Liver (tissue), 9 donors: ENCODE measurements around the gene SIM2. TPM values are rescaled to one million over a fixed set of nuclear protein-coding genes. Genes with fewer than 3 reads are reported as not detected.
A peak's percentile ranks its signal among the peaks of the same experiment; 100 is the strongest.

Experiments
- DNase-seq: peaks from one replicate; pipeline ENCODE4 v3.0.0-alpha.2; 2017; ENCODE audit warnings: low spot score
- H3K27ac ChIP-seq, 2 donors: one replicate each; pipeline ENCODE4 v1.7.0; 2013; ENCODE audit warnings: inconsistent platforms in 2 of 2, low read length in 2 of 2, control low read depth in 1 of 2, low read depth in 1 of 2, mild to moderate bottlenecking in 1 of 2
- H3K27me3 ChIP-seq, 4 donors: one replicate each; pipeline versions ENCODE4 v1.6.1 to v1.7.0; 2013; ENCODE audit warnings: low read length in 3 of 4, inconsistent platforms in 1 of 4, mild to moderate bottlenecking in 1 of 4, moderate library complexity in 1 of 4; ENCODE audit not compliant: control insufficient read depth in 4 of 4, insufficient read depth in 4 of 4
- H3K36me3 ChIP-seq, 4 donors: one replicate each; pipeline versions ENCODE4 v1.6.1 to v1.7.0; 2013; ENCODE audit warnings: low read length in 3 of 4, mild to moderate bottlenecking in 3 of 4, low read depth in 1 of 4, moderate library complexity in 1 of 4; ENCODE audit not compliant: control insufficient read depth in 4 of 4, insufficient read depth in 3 of 4
- H3K4me1 ChIP-seq, 4 donors: one replicate each; pipeline versions ENCODE4 v1.6.1 to v1.7.0; 2013; ENCODE audit warnings: low read length in 3 of 4, mild to moderate bottlenecking in 3 of 4, moderate library complexity in 1 of 4; ENCODE audit not compliant: control insufficient read depth in 4 of 4, insufficient read depth in 4 of 4
- H3K4me3 ChIP-seq, 3 donors: one replicate each; pipeline versions ENCODE4 v1.6.1 to v1.7.0; 2013; ENCODE audit warnings: low read length in 3 of 3, control low read depth in 1 of 3, low read depth in 1 of 3, mild to moderate bottlenecking in 1 of 3
- H3K9ac ChIP-seq, 2 donors: one replicate each; pipeline ENCODE4 v1.7.0; 2013; ENCODE audit warnings: low read length in 2 of 2, mild to moderate bottlenecking in 2 of 2, moderate library complexity in 2 of 2, control low read depth in 1 of 2, low read depth in 1 of 2
- H3K9me3 ChIP-seq, 4 donors: one replicate each; pipeline versions ENCODE4 v1.6.1 to v1.7.0; 2013; ENCODE audit warnings: low read length in 3 of 4; ENCODE audit not compliant: control insufficient read depth in 4 of 4
- ATF3 ChIP-seq: IDR thresholded peaks from 2 replicates; pipeline ENCODE4 v1.6.1; 2016; ENCODE audit warnings: antibody characterized with exemption
- CTCF ChIP-seq: fragments of 150-350 bp; IDR thresholded peaks from 2 replicates; pipeline ENCODE4 v1.5.1; 2017; ENCODE audit warnings: improper control_type of control experiment, low read depth, low read length; ENCODE audit not compliant: missing input control
- FOXA1 ChIP-seq: IDR thresholded peaks from 2 replicates; pipeline ENCODE4 v1.6.1; 2016; ENCODE audit warnings: antibody characterized with exemption
- GABPA ChIP-seq, 2 donors: IDR thresholded peaks in 1 of 2; conservative IDR thresholded peaks in 1 of 2; 2 replicates each; pipeline ENCODE4 v1.6.1; 2016; ENCODE audit warnings: antibody characterized with exemption in 2 of 2, mild to moderate bottlenecking in 1 of 2, moderate library complexity in 1 of 2
- HNF4A ChIP-seq, 2 donors: conservative IDR thresholded peaks; 2 replicates each; pipeline ENCODE4 v1.6.1; 2016; ENCODE audit warnings: antibody characterized with exemption in 2 of 2, mild to moderate bottlenecking in 2 of 2
- HNF4G ChIP-seq: IDR thresholded peaks from 2 replicates; pipeline ENCODE4 v1.6.1; 2016; ENCODE audit warnings: antibody characterized with exemption
- JUND ChIP-seq, 2 donors: IDR thresholded peaks; 2 replicates each; pipeline ENCODE4 v1.6.1; 2016; ENCODE audit warnings: antibody characterized with exemption in 2 of 2
- MAX ChIP-seq: IDR thresholded peaks from 2 replicates; pipeline ENCODE4 v1.6.1; 2016; ENCODE audit warnings: antibody characterized with exemption
- NR2F2 ChIP-seq: IDR thresholded peaks from 2 replicates; pipeline ENCODE4 v1.6.1; 2016; ENCODE audit warnings: antibody characterized with exemption
- RAD21 ChIP-seq, 2 donors: IDR thresholded peaks; 2 replicates each; pipeline ENCODE4 v1.6.1; 2016; ENCODE audit warnings: antibody characterized with exemption in 2 of 2, mild to moderate bottlenecking in 2 of 2
- RXRA ChIP-seq, 2 donors: IDR thresholded peaks; 2 replicates each; pipeline ENCODE4 v1.6.1; 2017 to 2018; ENCODE audit warnings: antibody characterized with exemption in 2 of 2, mild to moderate bottlenecking in 1 of 2
- SP1 ChIP-seq: IDR thresholded peaks from 2 replicates; pipeline ENCODE4 v1.6.1; 2018; ENCODE audit warnings: antibody characterized with exemption, mild to moderate bottlenecking
- TAF1 ChIP-seq: conservative IDR thresholded peaks from 2 replicates; pipeline ENCODE4 v1.6.1; 2016; ENCODE audit warnings: antibody characterized with exemption, mild to moderate bottlenecking
- YY1 ChIP-seq: IDR thresholded peaks from 2 replicates; pipeline ENCODE4 v1.6.1; 2016; ENCODE audit warnings: antibody characterized with exemption, mild to moderate bottlenecking
- WGBS: extraction: QIAGEN DNeasy Blood & Tissue Kit; methylation state at CpG from one replicate; pipeline ENCODE4 v1.1.7; 2013; 5-methylcytosine and 5-hydroxymethylcytosine counted together
- polyA plus RNA-seq, 2 donors: library from polyadenylated mRNA; stranded (reverse) in 1 of 2; unstranded in 1 of 2; fragments of 200-250 nt in 1 of 2; fragments of >200 nt in 1 of 2; fragmentation: Nextera tagmentation in 1 of 2; extraction: Ambion mirVana in 1 of 2; gene quantifications; one replicate each; pipeline versions ENCODE4 v1.2.1 to v1.2.3, GENCODE V29; 2013 to 2015
- total RNA-seq, 2 donors: library from RNA; depleted of rRNA; stranded (reverse); fragments of >200 nt; gene quantifications; one replicate each; pipeline ENCODE4 v1.2.3, GENCODE V29; 2014
- TF ChIP-seq, protein P1 (sequence below): IDR thresholded peaks from 2 replicates; pipeline ENCODE4 v1.6.1; 2016; ENCODE audit warnings: antibody characterized with exemption, mild to moderate bottlenecking
- TF ChIP-seq, protein P2 (sequence below): IDR thresholded peaks from 2 replicates; pipeline ENCODE4 v1.6.1; 2016; ENCODE audit warnings: antibody characterized with exemption
- donor health status: healthy.
- donor health status: healthy.
- donor health status: healthy.
- donor health status: healthy.
- donor health status: healthy.

The SIM2 gene
- total and polyA plus RNA-seq, 4 donors, result 0.19 TPM; not detected in 3

- Histone ChIP-seq H3K4me1 (peaks cover 0 to 5% (median 4%) of the 10 kb centered on the region in 4 donors), H3K27me3 (no peaks in the 10 kb centered on the region), H3K9ac (no peak overlapping the region), H3K9me3 (no peaks in the 10 kb centered on the region), H3K36me3 (no peaks in the 10 kb centered on the region), H3K27ac (no peak overlapping the region), H3K4me3 (no peak overlapping the region)
- TF ChIP-seq HNF4A (conservative IDR thresholded peaks at IDR 0.05) (peak in 1 of 2 donors; percentile 62), FOXA1 (no peak)
- WGBS, result 58% methylated on average over 6 of the region's 6 CpGs
- DNase-seq, result no peak
These were observed 34.9 kb downstream of the SIM2 start for GRCh38 chr21:36733857-36734256.

DNA sequence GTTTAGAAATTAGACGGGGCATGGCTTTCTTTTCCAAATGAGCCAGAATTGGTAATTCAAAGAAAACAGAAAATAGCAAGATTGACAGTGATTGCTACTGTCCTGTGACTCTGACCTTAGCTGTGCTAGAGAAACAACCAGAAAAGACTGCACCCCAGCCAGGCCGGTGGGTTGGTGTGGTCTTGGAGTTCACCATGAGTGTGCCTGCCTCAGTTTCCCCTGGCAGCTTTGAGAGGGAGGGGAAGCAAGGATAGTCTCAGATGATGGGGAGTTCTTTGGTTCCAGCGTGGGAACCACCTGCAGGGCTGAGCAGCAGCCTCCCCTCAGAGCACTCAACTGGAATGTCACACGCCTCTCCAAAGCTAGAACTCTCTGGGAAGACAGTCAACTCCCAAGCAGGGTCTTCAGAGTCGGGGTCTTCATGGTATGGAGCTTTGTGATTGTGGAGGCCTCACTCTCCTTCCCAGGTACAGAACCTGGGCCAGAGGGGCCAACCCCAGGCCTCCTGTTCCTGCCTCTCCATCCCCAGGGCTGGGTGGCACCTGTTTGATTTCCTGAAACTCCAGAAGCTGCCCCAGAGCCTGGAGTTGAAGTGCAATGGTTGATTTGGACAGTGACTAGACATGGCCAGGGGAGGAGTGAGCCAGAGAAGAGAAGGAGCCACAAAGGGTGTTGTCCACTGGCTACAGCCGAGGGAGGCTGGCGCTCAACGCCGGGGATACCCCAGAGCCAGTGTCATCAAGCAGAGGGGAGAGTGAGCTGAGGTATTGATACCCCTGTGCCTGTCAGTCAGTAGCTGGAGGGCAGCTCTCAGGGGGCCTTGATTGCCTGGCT is 35.7 kb downstream of the SIM2 start:
- Histone ChIP-seq H3K27ac (no peak overlapping the region), H3K27me3 (no peaks in the 10 kb centered on the region), H3K4me1 (peaks cover 0 to 5% (median 4%) of the 10 kb centered on the region in 4 donors), H3K36me3 (no peaks in the 10 kb centered on the region), H3K4me3 (no peak overlapping the region), H3K9ac (no peak overlapping the region), H3K9me3 (no peaks in the 10 kb centered on the region)
- DNase-seq, result no peak
- no peak for TF ChIP-seq HNF4A (conservative IDR thresholded peaks at IDR 0.05)
- TF ChIP-seq TAF1, result no peak
- TF ChIP-seq MAX, result no peak
- TF ChIP-seq GABPA (IDR thresholded peaks at IDR 0.05 in 1 of 2, conservative IDR thresholded peaks at IDR 0.05 in 1 of 2), result no peak
- TF ChIP-seq RAD21 (IDR thresholded peaks at IDR 0.05), result no peak
- no peak for TF ChIP-seq HNF4G
- no peak for TF ChIP-seq CTCF
- TF ChIP-seq, protein P1, sequence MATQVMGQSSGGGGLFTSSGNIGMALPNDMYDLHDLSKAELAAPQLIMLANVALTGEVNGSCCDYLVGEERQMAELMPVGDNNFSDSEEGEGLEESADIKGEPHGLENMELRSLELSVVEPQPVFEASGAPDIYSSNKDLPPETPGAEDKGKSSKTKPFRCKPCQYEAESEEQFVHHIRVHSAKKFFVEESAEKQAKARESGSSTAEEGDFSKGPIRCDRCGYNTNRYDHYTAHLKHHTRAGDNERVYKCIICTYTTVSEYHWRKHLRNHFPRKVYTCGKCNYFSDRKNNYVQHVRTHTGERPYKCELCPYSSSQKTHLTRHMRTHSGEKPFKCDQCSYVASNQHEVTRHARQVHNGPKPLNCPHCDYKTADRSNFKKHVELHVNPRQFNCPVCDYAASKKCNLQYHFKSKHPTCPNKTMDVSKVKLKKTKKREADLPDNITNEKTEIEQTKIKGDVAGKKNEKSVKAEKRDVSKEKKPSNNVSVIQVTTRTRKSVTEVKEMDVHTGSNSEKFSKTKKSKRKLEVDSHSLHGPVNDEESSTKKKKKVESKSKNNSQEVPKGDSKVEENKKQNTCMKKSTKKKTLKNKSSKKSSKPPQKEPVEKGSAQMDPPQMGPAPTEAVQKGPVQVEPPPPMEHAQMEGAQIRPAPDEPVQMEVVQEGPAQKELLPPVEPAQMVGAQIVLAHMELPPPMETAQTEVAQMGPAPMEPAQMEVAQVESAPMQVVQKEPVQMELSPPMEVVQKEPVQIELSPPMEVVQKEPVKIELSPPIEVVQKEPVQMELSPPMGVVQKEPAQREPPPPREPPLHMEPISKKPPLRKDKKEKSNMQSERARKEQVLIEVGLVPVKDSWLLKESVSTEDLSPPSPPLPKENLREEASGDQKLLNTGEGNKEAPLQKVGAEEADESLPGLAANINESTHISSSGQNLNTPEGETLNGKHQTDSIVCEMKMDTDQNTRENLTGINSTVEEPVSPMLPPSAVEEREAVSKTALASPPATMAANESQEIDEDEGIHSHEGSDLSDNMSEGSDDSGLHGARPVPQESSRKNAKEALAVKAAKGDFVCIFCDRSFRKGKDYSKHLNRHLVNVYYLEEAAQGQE, result no peak
- no peak for TF ChIP-seq ATF3
- no peak for TF ChIP-seq FOXA1
- TF ChIP-seq, protein P2, sequence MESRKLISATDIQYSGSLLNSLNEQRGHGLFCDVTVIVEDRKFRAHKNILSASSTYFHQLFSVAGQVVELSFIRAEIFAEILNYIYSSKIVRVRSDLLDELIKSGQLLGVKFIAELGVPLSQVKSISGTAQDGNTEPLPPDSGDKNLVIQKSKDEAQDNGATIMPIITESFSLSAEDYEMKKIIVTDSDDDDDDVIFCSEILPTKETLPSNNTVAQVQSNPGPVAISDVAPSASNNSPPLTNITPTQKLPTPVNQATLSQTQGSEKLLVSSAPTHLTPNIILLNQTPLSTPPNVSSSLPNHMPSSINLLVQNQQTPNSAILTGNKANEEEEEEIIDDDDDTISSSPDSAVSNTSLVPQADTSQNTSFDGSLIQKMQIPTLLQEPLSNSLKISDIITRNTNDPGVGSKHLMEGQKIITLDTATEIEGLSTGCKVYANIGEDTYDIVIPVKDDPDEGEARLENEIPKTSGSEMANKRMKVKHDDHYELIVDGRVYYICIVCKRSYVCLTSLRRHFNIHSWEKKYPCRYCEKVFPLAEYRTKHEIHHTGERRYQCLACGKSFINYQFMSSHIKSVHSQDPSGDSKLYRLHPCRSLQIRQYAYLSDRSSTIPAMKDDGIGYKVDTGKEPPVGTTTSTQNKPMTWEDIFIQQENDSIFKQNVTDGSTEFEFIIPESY, result no peak
- no peak for TF ChIP-seq NR2F2
- no peak for TF ChIP-seq SP1
- TF ChIP-seq RXRA (IDR thresholded peaks at IDR 0.05), result no peak
- no peak for TF ChIP-seq YY1
- TF ChIP-seq JUND (IDR thresholded peaks at IDR 0.05), result no peak
- 88% methylated on average over 9 of the region's 9 CpGs for WGBS
